Posterior cingulate gyrus (tissue), 11 donors: ENCODE results near the gene ANXA11.
A peak's percentile ranks its signal among the peaks of the same experiment; 100 is the strongest.

ENCODE experiments used
- DNase-seq, 10 donors: peaks; one replicate each; pipeline versions ENCODE4 v3.0.0 to v3.0.0-alpha.2; 2020 to 2021; ENCODE audit warnings: mixed read lengths in 3 of 10
- intact Hi-C: fragments of 100-400 bp; cut with DNase I; formaldehyde crosslinking; loops from one replicate; pipeline ENCODE4 v1.15.1; 2023

The ANXA11 gene

DNA sequence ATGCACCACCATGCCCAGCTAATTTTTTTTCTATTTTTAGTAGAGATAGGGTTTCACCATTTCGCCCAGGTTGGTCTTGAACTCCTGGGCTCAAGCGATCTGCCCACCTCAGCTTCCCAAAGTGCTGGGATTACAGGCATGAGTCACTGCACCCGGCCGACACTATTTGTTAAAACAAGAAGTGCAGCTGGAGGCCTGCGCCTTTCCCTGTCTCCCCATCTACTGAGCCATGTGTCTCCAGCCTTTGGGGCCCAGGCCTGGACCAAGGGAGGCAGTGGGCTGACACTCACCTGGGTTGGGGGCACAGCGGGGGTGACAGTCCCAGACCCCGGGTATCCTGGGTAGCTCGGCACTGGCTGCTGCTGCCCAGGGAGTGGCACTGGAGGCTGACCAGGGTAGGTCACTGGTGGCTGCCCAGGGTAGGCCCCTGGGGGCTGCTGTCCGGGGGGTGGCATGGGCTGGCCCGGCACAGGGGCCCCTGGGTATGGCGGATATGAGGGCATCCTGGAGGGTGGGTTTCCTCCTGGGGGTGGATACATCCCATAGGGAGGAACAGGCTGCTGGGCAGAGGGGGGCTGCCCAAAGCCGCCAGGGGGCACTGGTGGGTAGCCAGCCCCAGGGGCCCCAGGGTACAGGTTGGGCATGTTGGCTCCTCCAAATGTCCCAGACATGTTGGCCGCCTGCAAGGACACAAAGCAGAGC, 36.5 kb downstream of the ANXA11 start:
- intact Hi-C loops: no loop called here
- peak in 2 of 10 donors; percentile 79 for DNase-seq

DNA sequence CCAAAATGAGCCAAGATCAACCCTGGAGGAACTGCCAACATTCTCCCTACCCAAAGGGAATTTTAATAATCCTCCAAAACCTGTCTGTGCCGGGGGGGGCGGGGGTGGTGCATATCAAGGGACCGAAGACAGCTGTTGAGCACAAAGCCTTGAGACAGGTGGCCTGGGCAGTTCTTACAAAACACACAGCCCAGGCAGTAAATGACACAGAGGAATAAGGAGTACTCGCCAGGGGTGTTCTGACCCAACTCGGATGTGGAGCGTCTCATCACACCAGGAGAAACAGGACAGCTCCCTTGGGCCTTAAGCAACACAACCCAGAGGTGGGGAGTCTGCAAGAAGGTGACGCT, 37.2 kb downstream of the ANXA11 start:
- DNase-seq: peak in 2 of 10 donors; percentile 63 to 78
- intact Hi-C loops: no loop called here

DNA sequence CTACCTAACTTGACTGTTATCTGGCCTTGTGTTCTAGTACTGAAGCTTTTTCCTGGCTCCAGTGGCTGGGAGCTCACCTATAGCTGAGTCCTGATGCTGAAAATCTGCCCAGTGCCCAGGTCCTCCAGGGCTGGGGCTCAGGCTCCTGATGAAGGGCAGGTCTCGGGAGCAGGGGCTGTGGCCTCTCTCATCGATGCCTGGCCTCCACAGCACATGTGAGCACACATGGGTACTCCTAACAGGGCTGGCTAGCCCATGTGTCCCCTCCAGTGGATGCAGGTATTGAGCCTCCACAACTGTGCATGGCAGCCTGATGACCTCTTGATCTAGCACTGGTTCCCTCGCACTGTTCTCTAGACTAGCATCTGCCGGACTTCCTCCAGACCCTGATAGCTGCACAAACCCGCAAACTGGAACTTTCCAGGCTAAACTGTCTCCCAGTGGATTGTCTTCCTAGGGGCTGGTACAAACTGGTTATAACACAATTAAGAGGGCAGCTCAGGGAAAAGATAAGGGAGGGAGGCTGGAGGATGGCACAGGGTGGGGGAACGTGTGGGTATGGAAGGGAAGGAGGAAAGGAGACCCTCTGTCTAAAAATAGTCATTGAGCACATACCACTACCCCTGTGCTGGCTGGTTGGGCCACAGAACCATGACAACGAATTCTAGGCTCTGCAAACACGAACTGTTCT, 37.7 kb downstream of the ANXA11 start:
- intact Hi-C loops: no loop called here
- DNase-seq: peak in 3 of 10 donors; percentile 19 to 79 (median 41)

DNA sequence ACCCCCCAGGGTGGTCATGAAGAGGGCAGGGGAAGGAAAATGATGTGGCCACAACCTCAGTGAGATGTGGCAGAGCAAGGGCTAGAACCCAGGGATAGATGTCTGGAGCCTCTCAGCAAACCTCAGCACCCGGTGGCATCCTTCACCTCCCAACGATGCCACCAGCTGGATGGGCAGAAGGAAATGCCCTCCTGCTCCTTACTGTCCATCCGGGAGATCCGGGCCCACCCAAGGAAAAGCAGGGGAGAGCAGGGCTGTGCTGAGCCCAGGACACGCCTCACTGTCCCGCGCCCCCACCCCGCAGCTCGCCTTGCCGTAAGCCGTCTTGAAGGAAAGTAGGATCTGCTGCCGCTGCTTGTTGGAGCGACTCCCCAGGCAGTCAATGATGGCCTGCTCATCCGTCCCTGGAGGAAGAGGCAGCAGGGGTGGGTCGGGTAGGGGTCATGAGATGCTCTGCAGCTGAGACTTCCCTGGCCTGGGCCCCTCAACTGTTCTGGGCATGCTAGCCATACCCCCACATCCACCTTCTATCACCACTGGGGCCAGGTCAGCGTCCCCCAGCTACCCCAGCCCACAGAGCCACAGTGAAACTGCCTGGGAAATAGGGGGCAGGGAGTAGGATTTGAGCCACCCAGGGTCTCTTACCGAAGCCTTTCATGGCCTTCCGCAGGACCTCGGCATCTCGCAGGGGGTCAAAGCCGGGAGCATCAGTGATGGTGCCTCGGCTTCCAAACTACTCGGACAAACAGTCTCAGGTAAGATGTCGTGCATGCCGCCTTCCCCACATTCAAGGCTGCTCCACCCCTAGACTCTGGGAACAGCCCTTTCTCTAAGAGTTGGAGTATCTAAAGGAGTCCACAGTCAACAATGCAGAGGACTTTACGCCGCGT, 38.5 kb downstream of the ANXA11 start:
- DNase-seq: peak in 3 of 10 donors; percentile 40 to 74 (median 62)
- intact Hi-C loops: no loop called here

DNA sequence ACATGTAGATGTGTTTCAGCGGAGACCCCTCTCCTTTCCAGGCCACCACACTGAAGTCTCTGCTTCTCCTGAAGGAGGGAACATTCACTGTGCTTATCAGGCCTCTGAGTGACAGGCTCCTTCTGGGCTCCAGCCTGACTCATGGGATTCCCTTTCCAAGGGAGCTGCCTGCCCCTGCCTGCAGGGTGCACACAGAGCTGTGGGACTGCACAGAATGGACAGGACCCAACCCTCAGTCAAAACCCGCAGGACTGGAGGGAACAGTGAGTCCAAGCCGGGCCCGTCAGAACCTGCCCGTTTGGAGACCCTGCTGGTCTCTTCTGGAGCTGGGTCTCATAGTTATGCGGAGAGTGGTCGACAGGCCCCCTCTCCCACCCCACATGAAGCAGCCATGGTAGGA, 40.2 kb downstream of the ANXA11 start:
- intact Hi-C loops: no loop called here
- peak in 2 of 10 donors; percentile 20 to 78 for DNase-seq

DNA sequence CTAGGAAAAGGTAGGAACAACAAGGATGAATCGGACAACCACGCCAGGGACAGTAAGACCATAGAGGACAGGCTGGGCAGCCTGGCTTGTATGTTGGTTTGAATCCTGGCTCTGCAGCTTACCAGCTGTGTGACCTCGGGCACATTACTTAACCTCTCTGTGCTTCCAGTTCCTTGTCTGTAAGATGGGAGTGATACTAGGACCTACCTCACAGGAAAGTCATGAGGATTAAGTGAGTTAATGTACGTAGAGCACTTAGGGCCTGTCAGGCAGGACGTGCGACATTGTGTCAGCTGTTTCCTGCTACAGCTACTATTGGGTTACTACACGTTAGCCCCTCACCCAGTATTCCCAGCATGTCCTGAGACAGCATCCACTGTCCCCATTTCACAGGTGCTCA, 40.7 kb downstream of the ANXA11 start:
- peak in 1 of 10 donors; percentile 19 for DNase-seq
- intact Hi-C loops: no loop called here

DNA sequence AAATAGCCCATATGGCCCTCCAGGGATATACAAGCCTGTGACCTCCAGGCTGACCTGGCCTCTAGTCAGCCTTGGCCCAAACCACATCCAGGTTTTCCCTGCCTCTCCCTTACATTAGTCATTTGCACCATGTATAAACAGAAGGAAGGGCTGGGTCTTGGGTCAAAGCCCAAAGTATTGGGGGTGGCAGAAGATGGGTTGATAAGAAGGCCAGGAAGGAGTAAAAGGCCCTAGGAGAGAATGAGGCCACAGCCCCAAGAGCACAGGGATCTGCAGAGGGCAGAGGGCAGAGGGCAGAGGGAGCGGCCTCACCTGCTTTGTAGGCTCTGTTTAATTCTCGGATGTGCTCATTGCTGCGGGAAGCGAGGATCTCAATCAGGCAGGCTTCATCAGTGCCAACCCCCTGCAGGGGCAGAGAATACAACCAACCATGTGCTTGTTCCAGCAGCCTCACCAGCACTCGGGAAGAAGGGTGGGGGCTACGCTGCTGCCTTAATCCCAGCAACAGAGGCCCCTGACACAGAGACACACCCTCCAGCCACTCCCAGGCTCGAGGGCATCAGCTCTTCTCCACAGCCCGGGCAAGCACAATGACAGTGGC, 41.5 kb downstream of the ANXA11 start:
- peak in 3 of 10 donors; percentile 44 to 62 (median 50) for DNase-seq
- intact Hi-C loops: no loop called here

DNA sequence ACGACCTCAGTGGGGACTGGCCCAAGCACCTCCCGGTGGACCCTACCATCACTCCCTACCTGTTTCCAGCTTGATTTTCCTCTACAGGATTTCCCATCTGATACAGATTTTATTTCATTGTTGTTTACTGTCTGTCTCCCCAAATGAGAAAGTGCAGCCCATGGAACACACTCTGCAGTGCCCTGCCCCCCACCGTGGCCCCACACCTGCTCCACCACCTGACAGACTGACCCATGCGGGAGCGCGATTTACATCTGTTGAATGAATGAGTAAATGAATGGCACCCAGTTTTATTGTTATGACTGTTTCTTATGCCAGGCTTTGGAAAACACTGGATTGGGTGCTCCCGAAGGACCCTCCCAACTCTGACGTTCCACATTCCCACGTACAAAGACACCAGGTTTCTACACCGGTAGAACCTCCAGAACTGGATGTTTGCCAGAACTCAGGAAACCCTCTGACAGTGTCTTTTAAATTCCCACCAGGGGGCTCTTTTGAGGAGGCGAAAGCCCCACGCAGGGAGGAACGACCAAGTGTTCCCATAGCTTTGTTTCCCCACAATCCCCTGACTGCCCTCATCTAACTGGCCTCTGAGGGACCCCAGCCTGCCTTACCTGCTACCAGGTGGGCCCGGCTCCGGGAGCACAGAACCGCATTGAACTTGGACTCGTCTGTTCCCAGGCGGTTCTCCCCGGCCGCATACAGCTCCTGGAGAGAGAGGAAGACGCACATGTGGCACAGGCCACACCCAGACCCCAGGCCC, 43.8 kb downstream of the ANXA11 start:
- intact Hi-C loops: no loop called here
- DNase-seq: peak in 3 of 10 donors; percentile 67 to 77 (median 74)

DNA sequence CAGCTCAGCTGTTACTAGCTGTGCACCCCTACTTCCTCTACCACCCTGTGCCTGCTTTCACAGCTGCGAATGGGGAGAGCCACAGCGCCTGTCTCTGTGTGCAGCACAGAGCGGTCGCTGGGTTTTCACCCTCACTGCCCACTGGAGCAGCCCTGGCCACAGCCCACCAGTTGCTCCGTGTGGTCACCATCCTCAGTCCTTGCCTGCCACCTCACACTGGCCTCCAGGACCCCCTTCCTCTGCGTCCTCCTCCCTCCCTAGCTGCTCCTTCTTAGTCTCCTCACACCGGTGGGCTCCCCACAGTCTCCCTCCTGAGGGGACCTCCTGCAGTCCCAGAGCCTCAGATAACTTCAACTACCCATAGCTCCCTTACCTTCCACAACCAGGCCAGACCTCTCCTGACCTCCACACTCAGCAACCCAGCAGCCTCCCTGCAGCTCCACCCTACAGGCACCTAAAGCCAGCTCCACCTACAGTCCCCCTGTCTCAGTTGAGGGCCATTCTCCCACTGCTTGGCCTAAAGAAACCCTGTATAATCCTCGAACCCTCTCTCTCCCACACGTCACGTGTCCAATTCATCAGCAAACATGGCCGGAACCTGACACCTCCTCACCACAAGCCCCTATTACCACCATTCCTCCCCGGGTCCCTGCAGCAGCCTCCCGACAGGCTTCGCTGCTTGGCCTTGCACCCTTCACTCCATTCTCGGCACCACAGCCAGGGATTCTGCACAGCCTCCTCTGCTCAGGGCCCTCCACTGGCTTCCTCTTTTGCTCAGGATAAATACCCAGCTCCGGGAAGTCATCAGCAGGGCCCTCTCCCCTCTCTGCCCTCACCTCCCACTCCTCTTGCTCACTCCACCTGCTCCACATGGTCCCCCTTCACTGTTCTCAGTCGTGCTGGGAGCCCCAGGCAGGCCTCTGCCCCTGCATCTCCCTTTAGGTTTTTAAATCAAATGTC, 44.7 kb downstream of the ANXA11 start:
- intact Hi-C loops: no loop called here
- DNase-seq: peak in 3 of 10 donors; percentile 24 to 57 (median 54)

DNA sequence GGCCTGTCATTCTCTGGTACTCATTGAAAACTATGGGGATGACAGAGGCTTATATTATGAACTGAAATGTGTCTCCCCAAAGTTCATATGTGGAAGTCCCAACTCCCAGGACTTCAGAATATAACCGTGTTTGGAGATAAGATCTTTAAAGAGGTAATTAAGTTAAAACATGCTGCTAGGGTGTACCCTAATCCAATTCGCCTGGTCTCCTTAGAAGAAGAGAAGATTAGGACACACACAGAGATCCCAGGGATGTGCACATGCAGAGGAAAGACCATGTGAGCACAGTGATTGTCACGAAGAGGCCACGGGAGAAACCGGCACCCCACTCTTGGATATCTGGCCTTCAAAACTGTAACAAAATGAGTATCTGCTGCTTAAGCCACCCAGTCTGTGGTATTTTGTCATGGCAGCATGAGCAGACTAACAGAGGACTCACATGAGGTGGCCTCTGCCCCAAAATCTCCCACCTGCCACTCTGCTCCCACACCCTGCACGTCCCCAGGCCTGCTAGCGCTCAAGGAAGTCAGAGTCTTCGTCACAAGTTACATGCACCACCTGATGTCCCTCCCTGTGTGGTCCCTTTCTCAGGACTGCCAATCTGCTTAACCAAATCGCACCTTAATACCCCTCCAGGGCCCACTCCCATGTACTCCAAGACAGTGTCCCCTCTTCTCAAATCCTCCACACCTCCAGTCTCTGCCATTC, 46.0 kb downstream of the ANXA11 start:
- peak in 3 of 10 donors; percentile 54 to 71 (median 64) for DNase-seq
- intact Hi-C loops: loop anchor here (5.0 kb wide), 1 partner anchor 43 kb away; no protein-coding TSS in a partner anchor

DNA sequence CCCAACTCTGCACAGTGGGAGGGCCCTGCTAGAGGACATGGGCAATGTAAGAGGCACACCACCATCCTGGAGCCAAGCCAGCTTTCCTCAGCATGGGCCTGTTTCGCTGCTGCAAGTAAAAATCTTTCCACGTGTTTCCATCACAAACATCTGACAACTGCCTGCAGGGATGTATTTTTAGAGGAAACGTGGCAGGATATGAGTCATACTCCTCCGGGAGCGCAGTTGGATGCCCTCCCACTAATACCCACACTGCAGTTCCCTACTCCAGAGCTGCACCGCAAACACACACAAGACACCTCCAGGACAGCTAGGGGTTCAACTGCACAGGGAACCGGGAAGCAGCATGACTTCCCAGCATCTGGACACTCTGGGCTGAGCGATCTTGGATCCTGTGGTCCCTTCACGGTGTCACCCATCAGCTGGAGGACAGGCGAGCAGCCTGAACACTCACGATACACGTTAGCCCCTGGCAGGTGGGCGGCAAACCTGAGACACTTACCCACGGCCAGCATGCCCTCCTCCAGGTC, 46.7 kb downstream of the ANXA11 start:
- DNase-seq: peak in 8 of 10 donors; percentile 56 to 94 (median 72)
- intact Hi-C loops: loop anchor here (5.0 kb wide), 1 partner anchor 44 kb away; no protein-coding TSS in a partner anchor

DNA sequence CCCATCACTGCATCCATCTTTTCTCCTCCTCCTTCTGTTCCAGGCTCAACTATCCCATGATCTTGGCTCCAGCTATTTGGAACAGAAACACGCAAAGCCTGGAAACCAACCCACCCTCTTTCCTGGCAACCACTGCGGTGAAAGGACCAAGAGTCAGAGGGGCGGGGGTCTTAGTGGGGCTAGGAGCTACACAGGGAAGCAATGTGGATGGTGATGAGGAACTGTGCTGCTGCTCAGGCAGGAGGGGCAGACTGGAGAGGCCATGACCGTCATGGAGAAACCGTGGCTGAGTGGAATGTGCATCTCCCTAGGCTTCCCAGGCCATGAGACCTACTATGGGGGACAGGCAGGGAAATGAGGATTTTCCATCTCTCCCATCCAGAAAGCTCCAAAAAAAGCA, 47.2 kb downstream of the ANXA11 start:
- no peak for DNase-seq
- intact Hi-C loops: loop anchor here (5.0 kb wide), 1 partner anchor 44 kb away; no protein-coding TSS in a partner anchor

DNA sequence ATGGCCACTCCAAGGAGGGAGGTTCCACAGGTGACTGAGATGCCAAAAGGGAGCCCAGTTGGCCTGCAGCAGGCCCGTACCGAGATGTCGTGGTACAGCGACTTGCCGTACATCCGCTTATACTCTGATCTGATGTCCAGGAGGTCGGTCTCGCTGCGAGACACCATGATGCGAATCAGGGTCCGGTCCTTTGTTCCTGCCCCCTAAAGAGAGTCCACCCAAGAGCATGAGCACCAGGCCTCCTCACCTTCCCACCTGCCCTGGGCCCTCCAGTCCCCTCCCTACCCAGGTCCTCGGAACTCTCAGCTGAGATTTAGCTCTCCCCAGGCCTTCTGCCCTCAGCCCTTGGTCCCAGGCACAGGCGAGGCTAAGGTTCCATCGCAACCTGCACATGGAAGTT, 47.8 kb downstream of the ANXA11 start:
- intact Hi-C loops: loop anchor here (5.0 kb wide), 1 partner anchor 45 kb away; no protein-coding TSS in a partner anchor
- peak in 3 of 10 donors; percentile 37 to 56 (median 43) for DNase-seq

DNA sequence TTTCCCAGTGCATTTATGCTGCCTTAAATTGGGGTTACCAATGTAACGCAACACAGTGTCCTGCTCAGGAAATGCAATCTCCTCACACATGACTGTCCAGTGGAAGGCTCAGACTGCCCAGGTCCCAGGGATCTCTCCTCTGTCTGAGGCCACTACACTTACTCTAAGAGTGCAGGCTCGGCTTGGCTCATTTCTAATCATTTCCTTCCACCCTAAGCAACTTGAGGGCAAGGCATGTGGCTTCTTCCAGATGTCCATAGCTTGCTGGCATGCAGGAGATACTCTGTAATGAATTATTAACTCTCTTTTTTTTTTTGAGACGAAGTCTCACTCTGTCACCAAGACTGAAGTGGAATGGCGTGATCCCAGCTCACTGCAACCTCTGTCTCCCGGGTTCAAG, 49.1 kb downstream of the ANXA11 start:
- intact Hi-C loops: loop anchor here (5.0 kb wide), 1 partner anchor 46 kb away; no protein-coding TSS in a partner anchor
- peak in 2 of 10 donors; percentile 8 to 16 for DNase-seq

DNA sequence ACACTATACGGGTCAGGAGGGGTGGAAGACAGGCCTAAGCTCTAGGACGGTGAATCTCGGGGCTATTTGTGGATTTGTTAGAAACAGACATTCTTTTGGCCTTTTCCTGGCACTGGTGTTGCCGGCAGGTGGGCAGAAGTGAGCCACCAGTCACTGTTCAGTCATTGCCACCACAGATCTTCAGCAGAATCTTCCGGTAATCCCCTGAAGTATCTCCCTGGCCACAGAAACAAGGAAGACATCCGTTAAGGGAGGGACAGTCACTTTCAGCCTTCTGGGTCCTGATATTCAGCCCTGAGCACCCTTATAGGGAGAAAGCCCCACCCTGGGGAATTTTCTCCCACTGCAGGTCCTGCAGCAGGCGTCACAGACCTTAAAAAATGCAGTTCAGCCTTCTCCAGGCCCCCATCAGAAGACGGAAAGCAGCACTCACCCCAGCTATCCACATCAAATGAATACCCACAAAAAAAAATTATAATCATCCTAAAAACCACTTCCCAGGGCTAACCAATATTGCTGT, 49.6 kb downstream of the ANXA11 start:
- DNase-seq: peak in 3 of 10 donors; percentile 9 to 45 (median 12)

DNA sequence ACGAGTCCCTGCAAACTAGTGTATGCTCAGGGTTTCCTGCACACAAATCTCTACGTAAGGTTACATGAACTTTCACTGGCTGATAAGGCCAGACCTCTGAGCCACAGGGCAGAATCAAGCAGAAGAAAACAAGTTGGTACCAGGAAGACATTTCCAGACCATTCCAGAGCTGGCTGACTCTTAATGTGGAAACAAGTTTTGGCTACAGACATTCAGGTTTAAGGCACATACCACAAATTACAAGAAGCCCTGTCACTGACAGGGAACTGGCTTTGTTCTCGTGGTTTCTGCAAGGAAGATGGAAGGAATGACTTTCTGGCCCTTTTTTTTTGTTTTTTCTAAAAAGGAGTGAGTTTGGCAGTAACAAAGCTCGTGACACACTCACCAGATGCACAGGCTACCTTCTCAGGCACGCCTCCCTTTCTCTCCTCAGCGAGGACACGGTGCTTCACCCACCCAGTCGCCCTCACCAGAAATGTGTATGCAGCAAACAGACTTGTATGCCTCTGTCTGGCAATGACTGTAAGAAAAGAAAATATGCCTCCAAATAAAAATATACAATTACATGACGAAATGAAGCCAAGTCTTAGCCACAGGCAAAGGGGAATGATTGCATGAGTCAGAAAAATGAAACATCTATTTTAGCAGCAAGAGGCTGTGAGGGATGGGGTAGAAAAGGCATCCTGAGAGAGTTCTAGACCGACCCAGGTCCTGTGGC, 50.2 kb downstream of the ANXA11 start:
- intact Hi-C loops: loop anchor here (5.0 kb wide), 1 partner anchor 47 kb away; no protein-coding TSS in a partner anchor
- peak in 6 of 10 donors; percentile 39 to 92 (median 76) for DNase-seq

More for the DNA sequence above, 49.6 kb downstream of the ANXA11 start:
- intact Hi-C loops: loop anchor here (5.0 kb wide), 1 partner anchor 47 kb away; no protein-coding TSS in a partner anchor
